ENCODE data around the gene LMO2. TPM values are rescaled to one million over a fixed set of nuclear protein-coding genes. Genes with fewer than 3 reads are reported as not detected.
"Not testable (repeated sequence)": the region's sequence is repeated elsewhere in the genome, so short reads cannot be mapped to it uniquely, and the experiment has no call there.

LMO2 gene
- total RNA-seq, 1 experiment from 2014 or later, result not detected

- DNase-seq (ENCODE audit: low read depth, low spot score), result no peak
- in situ Hi-C loops (cut with HindIII; ENCODE audit: low pct_unique_long_range_greater_than_20kb, low sequenced_read_pairs), result no loop called here
These were observed 29.1 kb upstream of the LMO2 start for GRCh38 chr11:33920838-33921613.

GRCh38 chr11:33919645-33920044, 27.8 kb upstream of the LMO2 start:
- in situ Hi-C loops (cut with HindIII; ENCODE audit: low pct_unique_long_range_greater_than_20kb, low sequenced_read_pairs), result no loop called here
- DNase-seq (ENCODE audit: low read depth, low spot score), result no peak

GRCh38 chr11:33917402-33917801, 25.5 kb upstream of the LMO2 start:
- in situ Hi-C loops (cut with HindIII; ENCODE audit: low pct_unique_long_range_greater_than_20kb, low sequenced_read_pairs); DNase-seq (ENCODE audit: low read depth, low spot score): not testable (repeated sequence)

GRCh38 chr11:33916736-33917135, 24.9 kb upstream of the LMO2 start:
- DNase-seq (ENCODE audit: low read depth, low spot score), result peak; percentile 11
- in situ Hi-C loops (cut with HindIII; ENCODE audit: low pct_unique_long_range_greater_than_20kb, low sequenced_read_pairs), result no loop called here

- DNase-seq (ENCODE audit: low read depth, low spot score), result peak; percentile 29
- in situ Hi-C loops (cut with HindIII; ENCODE audit: low pct_unique_long_range_greater_than_20kb, low sequenced_read_pairs), result no loop called here
These were observed 23.6 kb upstream of the LMO2 start for GRCh38 chr11:33915526-33915925.

- no peak for DNase-seq (ENCODE audit: low read depth, low spot score)
- in situ Hi-C loops (cut with HindIII; ENCODE audit: low pct_unique_long_range_greater_than_20kb, low sequenced_read_pairs), result no loop called here
These were observed 22.1 kb upstream of the LMO2 start for GRCh38 chr11:33913991-33914390.

- in situ Hi-C loops (cut with HindIII; ENCODE audit: low pct_unique_long_range_greater_than_20kb, low sequenced_read_pairs), result no loop called here
- DNase-seq (ENCODE audit: low read depth, low spot score), result peak; percentile 9
These were observed 20.8 kb upstream of the LMO2 start for GRCh38 chr11:33912405-33913361.

GRCh38 chr11:33910958-33911339, 19.1 kb upstream of the LMO2 start:
- in situ Hi-C loops (cut with HindIII; ENCODE audit: low pct_unique_long_range_greater_than_20kb, low sequenced_read_pairs), result no loop called here

GRCh38 chr11:33910296-33910957, 18.6 kb upstream of the LMO2 start:
- in situ Hi-C loops (cut with HindIII; ENCODE audit: low pct_unique_long_range_greater_than_20kb, low sequenced_read_pairs), result no loop called here
- no peak for DNase-seq (ENCODE audit: low read depth, low spot score)

More at GRCh38 chr11:33910958-33911339, 19.1 kb upstream of the LMO2 start:
- DNase-seq (ENCODE audit: low read depth, low spot score), result no peak

GRCh38 chr11:33909552-33909951, 17.7 kb upstream of the LMO2 start:
- in situ Hi-C loops (cut with HindIII; ENCODE audit: low pct_unique_long_range_greater_than_20kb, low sequenced_read_pairs), result no loop called here
- DNase-seq (ENCODE audit: low read depth, low spot score), result no peak

GRCh38 chr11:33909150-33909549, 17.3 kb upstream of the LMO2 start:
- no peak for DNase-seq (ENCODE audit: low read depth, low spot score)
- in situ Hi-C loops (cut with HindIII; ENCODE audit: low pct_unique_long_range_greater_than_20kb, low sequenced_read_pairs), result no loop called here

- no peak for DNase-seq (ENCODE audit: low read depth, low spot score)
- in situ Hi-C loops (cut with HindIII; ENCODE audit: low pct_unique_long_range_greater_than_20kb, low sequenced_read_pairs), result no loop called here
These were observed 15.5 kb upstream of the LMO2 start for GRCh38 chr11:33907421-33907820.

- in situ Hi-C loops (cut with HindIII; ENCODE audit: low pct_unique_long_range_greater_than_20kb, low sequenced_read_pairs), result no loop called here
These were observed 14.8 kb upstream of the LMO2 start for GRCh38 chr11:33906484-33907186.

GRCh38 chr11:33904102-33904501, 12.2 kb upstream of the LMO2 start:
- no peak for DNase-seq (ENCODE audit: low read depth, low spot score)
- in situ Hi-C loops (cut with HindIII; ENCODE audit: low pct_unique_long_range_greater_than_20kb, low sequenced_read_pairs), result no loop called here

More at GRCh38 chr11:33906484-33907186, 14.8 kb upstream of the LMO2 start:
- no peak for DNase-seq (ENCODE audit: low read depth, low spot score)

GRCh38 chr11:33900159-33900840, 8.4 kb upstream of the LMO2 start:
- no peak for DNase-seq (ENCODE audit: low read depth, low spot score)
- in situ Hi-C loops (cut with HindIII; ENCODE audit: low pct_unique_long_range_greater_than_20kb, low sequenced_read_pairs), result no loop called here

- DNase-seq (ENCODE audit: low read depth, low spot score), result peak; percentile 47
- in situ Hi-C loops (cut with HindIII; ENCODE audit: low pct_unique_long_range_greater_than_20kb, low sequenced_read_pairs), result no loop called here
These were observed 7.6 kb upstream of the LMO2 start for GRCh38 chr11:33899400-33900037.

- in situ Hi-C loops (cut with HindIII; ENCODE audit: low pct_unique_long_range_greater_than_20kb, low sequenced_read_pairs), result no loop called here
- no peak for DNase-seq (ENCODE audit: low read depth, low spot score)
These were observed 7.1 kb upstream of the LMO2 start for GRCh38 chr11:33898957-33899356.

Measured in SK-MEL-5 (cell line).